D721Med (cell line): ENCODE measurements around the gene TM4SF18.

ENCODE experiments used
- DNase-seq: peaks from one replicate; pipeline ENCODE4 v3.0.0; 2011; ENCODE audit warnings: low spot score; ENCODE audit not compliant: insufficient read length
- FAIRE-seq: peaks from 2 replicates; lab custom pipeline; 2011; peaks lifted over from hg19 to GRCh38; lab: Jason Lieb, UNC
- CTCF ChIP-seq: IDR thresholded peaks from 2 replicates; pipeline ENCODE4 v1.5.1; 2012; ENCODE audit warnings: mild to moderate bottlenecking, control low read depth; ENCODE audit not compliant: insufficient read depth; ENCODE audit errors: missing control alignments

Gene TM4SF18

GRCh38 chr3:149277331-149277813 lies 56.1 kb downstream of the TM4SF18 start:
- TF ChIP-seq CTCF, result no peak
- DNase-seq (no peak), FAIRE-seq (no peak)

- no peak for TF ChIP-seq CTCF
- no peak for FAIRE-seq
- DNase-seq, result no peak
Measured at GRCh38 chr3:149276619-149277018, 56.8 kb downstream of the TM4SF18 start.

- no peak for TF ChIP-seq CTCF
- FAIRE-seq (no peak), DNase-seq (no peak)
Measured at GRCh38 chr3:149274220-149274619, 59.2 kb downstream of the TM4SF18 start.

- no peak for DNase-seq
- FAIRE-seq, result peak; percentile 91
- peak; percentile 100 for TF ChIP-seq CTCF
Measured at GRCh38 chr3:149273096-149273751, 60.2 kb downstream of the TM4SF18 start.

- FAIRE-seq (no peak), DNase-seq (no peak)
- no peak for TF ChIP-seq CTCF
Measured at GRCh38 chr3:149271669-149272068, 61.8 kb downstream of the TM4SF18 start.

GRCh38 chr3:149270180-149270579 lies 63.3 kb downstream of the TM4SF18 start:
- TF ChIP-seq CTCF, result no peak
- FAIRE-seq (no peak), DNase-seq (no peak)

- FAIRE-seq, result no peak
- TF ChIP-seq CTCF, result no peak
- no peak for DNase-seq
Measured at GRCh38 chr3:149269687-149270086, 63.7 kb downstream of the TM4SF18 start.
